ENCODE measurements around the gene PIGS. TPM values are rescaled to one million over a fixed set of nuclear protein-coding genes. Genes with fewer than 3 reads are reported as not detected.

PIGS gene
- total RNA-seq, 2 experiments from 2014 or later, result 36.6 to 38.6 TPM

DNA sequence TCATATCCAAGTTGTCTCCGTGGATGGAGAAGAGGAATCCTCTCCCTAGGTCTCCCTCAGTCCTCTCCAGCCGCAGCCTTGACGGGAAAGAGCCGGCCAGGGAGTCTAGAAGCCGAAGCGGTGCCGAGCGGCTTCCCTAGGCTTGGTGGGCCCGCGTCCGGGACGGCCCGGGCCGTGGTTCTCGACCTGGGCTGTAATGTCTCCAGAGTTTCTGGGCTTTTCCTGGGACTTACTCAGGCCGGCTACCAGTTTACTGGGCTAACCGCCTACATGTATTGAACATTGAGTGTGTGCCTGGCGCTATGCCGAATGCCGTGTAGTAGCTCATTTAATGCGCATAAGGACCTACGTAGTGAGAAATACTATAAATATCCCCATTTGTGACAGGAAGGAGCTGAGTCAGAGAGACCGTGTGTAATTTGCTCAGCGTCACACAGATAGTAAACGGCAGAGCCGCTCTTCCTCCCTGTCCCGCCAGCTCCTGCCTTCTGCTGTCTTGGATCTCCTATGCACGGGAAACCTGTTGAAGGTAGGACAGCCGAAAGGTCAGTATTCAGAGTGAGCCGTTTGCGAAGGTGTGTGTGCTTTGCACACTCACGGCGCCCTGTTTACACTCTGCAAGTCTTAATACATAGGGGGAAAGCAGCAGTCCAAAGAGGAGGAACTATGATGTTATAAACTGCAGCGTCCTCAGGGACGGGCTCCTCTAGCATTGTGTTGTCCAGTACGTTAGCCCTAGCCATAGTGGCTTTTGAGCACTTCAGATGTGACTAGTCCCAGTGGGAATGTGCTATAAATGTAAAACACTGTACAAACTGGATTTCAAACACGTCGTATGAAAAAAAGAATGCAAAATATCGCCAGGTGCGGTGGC, 28.2 kb upstream of the PIGS start:
- H3K36me3 Mint-ChIP-seq, result peaks cover 13% of the 10 kb centered on the region
- peak overlapping the region; percentile 93 for H3K27ac Mint-ChIP-seq
- no peaks in the 10 kb centered on the region for H3K27me3 Mint-ChIP-seq
- H3K4me3 Mint-ChIP-seq, result peak overlapping the region; percentile 93
- ChIA-PET CTCF (interaction anchor here (0.6 to 1.6 kb wide), 7 partner anchors 13 to 50 kb away, joined by 3 to 7 read pairs (median 5); partner anchors contain the start of gene PIGS), POLR2A (interaction anchor here (0.6 to 2.4 kb wide), 21 partner anchors 8 to 298 kb away, joined by 3 to 28 read pairs (median 4); partner anchors contain the start of genes ALDOC, BLTP2, PIGS and PROCA1)
- DNase-seq, result peak; percentile 87
- no peaks in the 10 kb centered on the region for H3K9me3 Mint-ChIP-seq
- peaks cover 21% of the 10 kb centered on the region for H3K4me1 Mint-ChIP-seq (ENCODE audit: low read depth)
- intact Hi-C loops (cut with micrococcal nuclease), result loop anchor here (1.0 to 5.0 kb wide), 6 partner anchors 20 to 353 kb away; partner anchors contain the start of genes BLTP2, PHF12, PROCA1 and SUPT6H

- DNase-seq, result peak; percentile 97
- Mint-ChIP-seq H3K27me3 (no peaks in the 10 kb centered on the region), H3K9me3 (no peaks in the 10 kb centered on the region), H3K27ac (peak within 1 kb of the TSS; percentile 93), H3K4me3 (peak within 1 kb of the TSS; percentile 93), H3K36me3 (peaks cover 11% of the 10 kb centered on the region), H3K4me1 (ENCODE audit: low read depth) (peaks cover 21% of the 10 kb centered on the region)
- ChIA-PET POLR2A (interaction anchor here (0.6 to 2.4 kb wide), 17 partner anchors 8 to 297 kb away, joined by 3 to 28 read pairs (median 6); partner anchors contain the start of genes ALDOC, BLTP2, PIGS and PROCA1), CTCF (interaction anchor here (0.6 to 1.6 kb wide), 7 partner anchors 14 to 50 kb away, joined by 3 to 7 read pairs (median 5); partner anchors contain the start of gene PIGS)
- intact Hi-C loops (cut with micrococcal nuclease), result loop anchor here (1.0 to 5.0 kb wide), 6 partner anchors 20 to 353 kb away; partner anchors contain the start of genes BLTP2, PHF12, PROCA1 and SUPT6H
Measured at GRCh38 chr17:28598799-28599310, 27.5 kb upstream of the PIGS start, which contains the start of gene SPAG5. Gene SPAG5 (minus strand): TSS chr17:28599025. CDS start chr17:28598946, 79 bp downstream.

DNA sequence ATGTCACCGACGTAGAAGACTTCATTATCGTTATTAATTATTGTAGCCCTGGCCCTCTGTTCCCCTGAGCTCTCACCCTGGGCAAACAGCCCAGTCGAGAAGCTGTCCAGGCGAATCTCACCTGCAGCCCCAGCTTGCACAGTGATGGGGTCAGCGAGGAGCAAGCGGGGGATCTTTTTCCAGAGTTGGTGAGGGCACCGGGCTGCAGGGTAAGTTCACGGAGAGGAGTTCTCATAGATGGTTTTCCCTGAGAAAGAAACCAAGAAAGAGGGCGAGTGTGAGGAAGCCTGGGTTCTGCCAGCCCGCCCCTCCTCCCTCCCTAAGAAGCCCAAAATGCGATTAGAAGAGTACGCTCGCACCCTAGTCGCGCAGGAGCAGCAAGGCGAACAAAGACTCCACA, 27.1 kb upstream of the PIGS start:
- no peaks in the 10 kb centered on the region for H3K27me3 Mint-ChIP-seq
- H3K36me3 Mint-ChIP-seq, result peaks cover 11% of the 10 kb centered on the region
- CTCF ChIA-PET, result interaction anchor here (0.8 to 1.5 kb wide), 5 partner anchors 14 to 519 kb away, joined by 3 to 6 read pairs (median 5); partner anchors contain the start of genes ALDOC and PIGS
- H3K27ac Mint-ChIP-seq, result peak overlapping the region; percentile 93
- peaks cover 21% of the 10 kb centered on the region for H3K4me1 Mint-ChIP-seq (ENCODE audit: low read depth)
- no peaks in the 10 kb centered on the region for H3K9me3 Mint-ChIP-seq
- POLR2A ChIA-PET, result interaction anchor here (1.3 to 2.4 kb wide), 4 partner anchors 15 to 64 kb away, joined by 4 to 28 read pairs (median 9); partner anchors contain the start of genes BLTP2, PIGS, SDF2 and SUPT6H
- no peak for DNase-seq
- intact Hi-C loops (cut with micrococcal nuclease), result loop anchor here (2.0 to 5.0 kb wide), 2 partner anchors 112 to 354 kb away; partner anchors contain the start of genes PHF12 and PROCA1
- peak overlapping the region; percentile 93 for H3K4me3 Mint-ChIP-seq

DNA sequence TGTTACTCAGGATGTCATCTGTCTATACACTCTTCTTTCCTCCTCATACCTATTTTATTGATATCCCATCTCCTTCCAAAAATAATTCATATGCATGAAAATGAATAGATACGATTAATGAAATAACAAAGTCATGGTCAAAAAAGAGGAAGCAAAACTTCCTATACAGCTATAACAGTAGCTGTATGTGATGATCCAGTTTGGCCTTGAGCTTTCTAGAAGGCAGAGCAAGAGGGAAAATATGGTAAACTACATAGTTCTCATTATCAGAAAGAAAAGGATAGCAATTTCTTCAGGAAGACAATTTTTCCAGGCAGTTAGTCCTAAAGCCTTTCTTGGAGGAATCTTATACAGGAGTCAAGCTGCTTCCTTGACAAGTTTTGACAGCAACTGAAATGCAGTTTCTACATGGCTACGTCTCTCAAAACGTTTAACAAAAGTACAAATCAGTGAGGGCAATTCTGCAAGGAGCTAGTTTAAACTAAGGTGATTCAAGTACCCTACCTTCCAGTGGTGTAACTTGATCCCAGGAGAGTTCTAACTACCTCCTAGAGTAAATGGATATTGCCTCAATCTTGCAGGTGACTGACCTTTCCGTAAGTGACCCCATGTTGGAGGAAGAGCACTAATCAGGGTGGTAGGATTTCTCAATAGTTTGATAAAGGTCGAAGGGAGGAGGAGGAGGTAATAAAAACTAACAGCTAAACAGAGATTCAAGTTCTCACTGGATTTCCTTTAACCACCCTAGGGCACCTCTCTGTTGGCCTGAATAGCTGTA, 26.5 kb upstream of the PIGS start:
- ChIA-PET CTCF (interaction anchor here (0.8 to 1.5 kb wide), 4 partner anchors 15 to 519 kb away, joined by 3 to 6 read pairs (median 4); partner anchors contain the start of genes ALDOC and PIGS), POLR2A (interaction anchor here (0.8 to 2.4 kb wide), 5 partner anchors 15 to 65 kb away, joined by 3 to 28 read pairs (median 7); partner anchors contain the start of genes BLTP2, PIGS, SDF2 and SUPT6H)
- Mint-ChIP-seq H3K36me3 (peaks cover 17% of the 10 kb centered on the region), H3K4me1 (ENCODE audit: low read depth) (peaks cover 21% of the 10 kb centered on the region), H3K27ac (peak overlapping the region; percentile 93), H3K27me3 (no peaks in the 10 kb centered on the region), H3K9me3 (no peaks in the 10 kb centered on the region), H3K4me3 (peak overlapping the region; percentile 93)
- intact Hi-C loops (cut with micrococcal nuclease), result loop anchor here (2.0 to 5.0 kb wide), 2 partner anchors 113 to 355 kb away; partner anchors contain the start of genes PHF12 and PROCA1
- DNase-seq, result no peak

GRCh38 chr17:28592260-28592659, 20.9 kb upstream of the PIGS start:
- peaks cover under 1% of the 10 kb centered on the region for H3K4me1 Mint-ChIP-seq (ENCODE audit: low read depth)
- H3K9me3 Mint-ChIP-seq, result no peaks in the 10 kb centered on the region
- no peak for DNase-seq
- H3K4me3 Mint-ChIP-seq, result no peak overlapping the region
- H3K27me3 Mint-ChIP-seq, result no peaks in the 10 kb centered on the region
- intact Hi-C loops (cut with micrococcal nuclease), result no loop called here
- peaks cover 38% of the 10 kb centered on the region for H3K36me3 Mint-ChIP-seq
- H3K27ac Mint-ChIP-seq, result no peak overlapping the region
- POLR2A ChIA-PET, result interaction anchor here (0.7 to 1.6 kb wide), 4 partner anchors 15 to 70 kb away, joined by 3 to 5 read pairs (median 3); partner anchors contain the start of genes ALDOC, PIGS, SDF2 and SUPT6H
- CTCF ChIA-PET, result interaction anchor here (1.0 to 1.2 kb wide), 2 partner anchors 19 to 87 kb away, joined by 3 to 4 read pairs; no protein-coding TSS in a partner anchor

- no peak overlapping the region for H3K27ac Mint-ChIP-seq
- H3K9me3 Mint-ChIP-seq, result no peaks in the 10 kb centered on the region
- H3K27me3 Mint-ChIP-seq, result no peaks in the 10 kb centered on the region
- CTCF ChIA-PET, result no interaction called here
- intact Hi-C loops (cut with micrococcal nuclease), result no loop called here
- POLR2A ChIA-PET, result interaction anchor here (1.0 kb wide), 1 partner anchor 9 kb away, joined by 3 read pairs; the partner anchor contains the start of gene ALDOC
- no peaks in the 10 kb centered on the region for H3K4me1 Mint-ChIP-seq (ENCODE audit: low read depth)
- DNase-seq, result no peak
- H3K36me3 Mint-ChIP-seq, result peaks cover 32% of the 10 kb centered on the region
- H3K4me3 Mint-ChIP-seq, result no peak overlapping the region
Measured at GRCh38 chr17:28585851-28586250, 14.5 kb upstream of the PIGS start.

GRCh38 chr17:28584434-28584833, 13.1 kb upstream of the PIGS start:
- intact Hi-C loops (cut with micrococcal nuclease), result no loop called here
- Mint-ChIP-seq H3K27ac (no peak overlapping the region), H3K36me3 (peaks cover 41% of the 10 kb centered on the region), H3K4me1 (ENCODE audit: low read depth) (peaks cover 14% of the 10 kb centered on the region), H3K27me3 (no peaks in the 10 kb centered on the region), H3K4me3 (no peak overlapping the region), H3K9me3 (no peaks in the 10 kb centered on the region)
- CTCF ChIA-PET, result interaction anchor here (1.1 to 1.2 kb wide), 2 partner anchors 29 to 63 kb away, joined by 3 read pairs; no protein-coding TSS in a partner anchor
- DNase-seq, result no peak
- POLR2A ChIA-PET, result interaction anchor here (0.8 kb wide), 1 partner anchor 10 kb away, joined by 3 read pairs; no protein-coding TSS in a partner anchor

DNA sequence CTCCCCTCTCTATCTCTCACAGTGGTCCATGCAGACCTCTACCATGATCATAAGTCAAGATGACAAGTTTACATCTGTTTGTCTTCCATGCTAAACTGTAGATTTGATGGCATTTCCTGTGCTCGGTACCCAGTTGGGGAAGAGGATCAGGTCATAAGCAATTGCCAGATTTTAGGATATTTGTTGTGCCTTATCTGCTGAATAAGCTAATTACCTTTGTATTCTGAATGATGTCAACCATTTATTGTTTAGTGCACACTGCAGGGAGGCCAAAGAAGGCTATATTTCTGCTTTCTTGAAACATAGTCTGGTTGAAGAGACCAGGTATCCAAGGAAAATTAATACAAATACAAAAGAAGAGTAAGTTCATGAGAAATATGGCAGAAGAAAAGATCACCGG, 11.2 kb upstream of the PIGS start:
- ChIA-PET POLR2A (interaction anchor here (0.7 to 1.4 kb wide), 2 partner anchors 16 to 1714 kb away, joined by 3 to 4 read pairs; partner anchors contain the start of gene SPAG5), CTCF (no interaction called here)
- no peaks in the 10 kb centered on the region for H3K27me3 Mint-ChIP-seq
- H3K36me3 Mint-ChIP-seq, result peaks cover 44% of the 10 kb centered on the region
- H3K4me3 Mint-ChIP-seq, result no peak overlapping the region
- DNase-seq, result no peak
- H3K9me3 Mint-ChIP-seq, result no peaks in the 10 kb centered on the region
- H3K27ac Mint-ChIP-seq, result no peak overlapping the region
- H3K4me1 Mint-ChIP-seq (ENCODE audit: low read depth), result peaks cover 23% of the 10 kb centered on the region
- intact Hi-C loops (cut with micrococcal nuclease), result no loop called here

DNA sequence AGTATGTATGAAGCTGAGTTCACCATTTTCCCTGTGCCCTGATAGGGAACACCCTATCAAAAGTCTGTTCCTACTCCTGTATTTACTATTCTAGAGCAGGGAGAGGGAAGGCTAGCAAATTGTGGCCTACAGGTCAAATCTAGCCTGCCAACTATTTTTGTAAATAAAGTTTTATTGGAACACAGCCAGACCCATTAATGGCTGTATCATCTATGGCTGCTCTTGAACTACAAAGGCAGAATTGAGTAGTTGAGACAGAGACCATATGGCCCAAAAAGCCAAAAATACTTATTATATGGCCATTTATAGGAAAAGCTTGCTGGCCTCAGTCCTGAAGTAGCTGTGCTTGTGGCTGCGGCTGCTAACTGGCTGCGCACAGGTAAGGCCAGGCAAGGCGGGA, 9.6 kb upstream of the PIGS start:
- CTCF ChIA-PET, result no interaction called here
- Mint-ChIP-seq H3K4me3 (no peak overlapping the region), H3K36me3 (peaks cover 44% of the 10 kb centered on the region), H3K27me3 (no peaks in the 10 kb centered on the region), H3K27ac (no peak overlapping the region), H3K4me1 (ENCODE audit: low read depth) (peaks cover 32% of the 10 kb centered on the region), H3K9me3 (no peaks in the 10 kb centered on the region)
- intact Hi-C loops (cut with micrococcal nuclease), result no loop called here
- POLR2A ChIA-PET, result interaction anchor here (1.1 kb wide), 1 partner anchor 9 kb away, joined by 4 read pairs; no protein-coding TSS in a partner anchor
- DNase-seq, result no peak

DNA sequence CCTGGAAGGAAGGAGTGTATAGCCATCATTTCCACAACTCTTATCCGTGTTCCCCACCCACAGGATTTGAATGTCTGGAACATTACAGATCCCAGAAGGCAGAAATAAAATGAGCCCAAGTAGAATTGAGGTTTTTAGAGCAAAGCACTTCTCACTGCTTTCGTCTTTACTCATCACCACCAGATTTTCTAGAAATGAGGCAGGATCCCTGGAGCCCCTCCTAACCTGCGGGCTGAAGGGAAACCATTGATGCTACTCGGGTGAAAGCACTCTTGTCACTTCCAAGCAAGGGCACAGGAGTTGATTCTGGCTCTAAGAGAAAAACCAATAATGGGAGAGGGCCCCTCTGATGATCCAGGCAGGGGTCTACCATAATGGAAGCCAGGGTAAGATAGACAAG, 8.2 kb upstream of the PIGS start:
- Mint-ChIP-seq H3K36me3 (peaks cover 38% of the 10 kb centered on the region), H3K4me3 (no peak overlapping the region), H3K4me1 (ENCODE audit: low read depth) (peaks cover 35% of the 10 kb centered on the region), H3K9me3 (no peaks in the 10 kb centered on the region), H3K27ac (peak overlapping the region; percentile 84), H3K27me3 (no peaks in the 10 kb centered on the region)
- peak; percentile 77 for DNase-seq
- CTCF ChIA-PET, result interaction anchor here (1.7 to 3.8 kb wide), 2 partner anchors 9 to 31 kb away, joined by 8 to 20 read pairs; no protein-coding TSS in a partner anchor
- intact Hi-C loops (cut with micrococcal nuclease), result loop anchor here (1.0 kb wide), 3 partner anchors 9 to 30 kb away; partner anchors contain the start of gene SPAG5
- POLR2A ChIA-PET, result interaction anchor here (0.6 to 1.1 kb wide), 4 partner anchors 9 to 20 kb away, joined by 3 to 7 read pairs (median 4); no protein-coding TSS in a partner anchor
